H9 (cell line): ENCODE data around the gene CEP41. TPM values are rescaled to one million over a fixed set of nuclear protein-coding genes. Genes with fewer than 3 reads are reported as not detected.

ENCODE experiments used
- DNase-seq: peaks from one replicate; pipeline ENCODE4 v3.0.0-alpha.2; 2017
- H2AFZ ChIP-seq: one replicate; pipeline ENCODE4 v1.6.1; 2013; ENCODE audit warnings: mild to moderate bottlenecking, low read length, control low read depth, moderate library complexity
- H2AK5ac ChIP-seq: 2 replicates; pipeline ENCODE4 v1.6.1; 2013; ENCODE audit warnings: low read length, control low read depth, mixed read lengths; ENCODE audit not compliant: insufficient read length
- H2BK120ac ChIP-seq: one replicate; pipeline ENCODE4 v1.6.1; 2013; ENCODE audit warnings: low read depth, mild to moderate bottlenecking, low read length, control low read depth, inconsistent platforms; ENCODE audit not compliant: poor library complexity, severe bottlenecking
- H2BK12ac ChIP-seq: 2 replicates; pipeline ENCODE4 v1.6.1; 2013; ENCODE audit warnings: low read length, control low read depth, mixed read lengths, low read depth; ENCODE audit not compliant: insufficient read length
- H2BK15ac ChIP-seq: 2 replicates; pipeline ENCODE4 v1.6.1; 2013; ENCODE audit warnings: low read depth, low read length, control low read depth
- H2BK20ac ChIP-seq: one replicate; pipeline ENCODE4 v1.6.1; 2013; ENCODE audit warnings: low read depth, mild to moderate bottlenecking, low read length, control low read depth, inconsistent platforms; ENCODE audit not compliant: poor library complexity, severe bottlenecking
- H2BK5ac ChIP-seq: 2 replicates; pipeline ENCODE4 v1.6.1; 2013; ENCODE audit warnings: low read length, control low read depth, mixed read lengths; ENCODE audit not compliant: insufficient read length
- H3K14ac ChIP-seq: 2 replicates; pipeline ENCODE4 v1.6.1; 2013; ENCODE audit warnings: low read length, control low read depth; ENCODE audit not compliant: insufficient read depth
- H3K18ac ChIP-seq: 2 replicates; pipeline ENCODE4 v1.6.1; 2013; ENCODE audit warnings: low read depth, mild to moderate bottlenecking, mixed read lengths, low read length, control low read depth; ENCODE audit not compliant: insufficient read length
- H3K23ac ChIP-seq: 2 replicates; pipeline ENCODE4 v1.6.1; 2013; ENCODE audit warnings: low read length, control low read depth, mixed read lengths, low read depth; ENCODE audit not compliant: insufficient read length
- H3K23me2 ChIP-seq: 2 replicates; pipeline ENCODE4 v1.6.1; 2013; ENCODE audit warnings: low read depth, mild to moderate bottlenecking, mixed read lengths, low read length, control low read depth; ENCODE audit not compliant: insufficient read length, poor library complexity, severe bottlenecking
- H3K27ac ChIP-seq: 2 replicates; pipeline ENCODE4 v1.5.1; 2013; ENCODE audit warnings: low read length, control low read depth, mixed read lengths, low read depth; ENCODE audit not compliant: insufficient read length
- H3K27me3 ChIP-seq: 2 replicates; pipeline ENCODE4 v1.6.1; 2013; ENCODE audit warnings: low read length, control low read depth, inconsistent platforms; ENCODE audit not compliant: insufficient read depth
- H3K4ac ChIP-seq: 2 replicates; pipeline ENCODE4 v1.6.1; 2013; ENCODE audit warnings: low read depth, mild to moderate bottlenecking, control low read depth, inconsistent platforms, low read length, moderate library complexity
- H3K4me1 ChIP-seq: 2 replicates; pipeline ENCODE4 v1.6.1; 2013; ENCODE audit warnings: low read length, control low read depth, inconsistent platforms; ENCODE audit not compliant: insufficient read depth
- H3K4me2 ChIP-seq: 2 replicates; pipeline ENCODE4 v1.6.1; 2013; ENCODE audit warnings: low read length, control low read depth, mixed read lengths; ENCODE audit not compliant: insufficient read length, insufficient read depth
- H3K56ac ChIP-seq: 2 replicates; pipeline ENCODE4 v1.6.1; 2013; ENCODE audit warnings: low read depth, mild to moderate bottlenecking, mixed read lengths, low read length, control low read depth; ENCODE audit not compliant: insufficient read length
- H3K79me1 ChIP-seq: 2 replicates; pipeline ENCODE4 v1.6.1; 2013; ENCODE audit warnings: low read depth, mild to moderate bottlenecking, moderate library complexity, low read length, control low read depth, inconsistent platforms; ENCODE audit not compliant: insufficient read depth, poor library complexity, severe bottlenecking
- H3K79me2 ChIP-seq: 2 replicates; pipeline ENCODE4 v1.6.1; 2013; ENCODE audit warnings: low read length, control low read depth, inconsistent platforms; ENCODE audit not compliant: insufficient read depth
- H3K9ac ChIP-seq: 2 replicates; pipeline ENCODE4 v1.6.1; 2013; ENCODE audit warnings: low read length, control low read depth, mixed read lengths; ENCODE audit not compliant: insufficient read length; ENCODE audit errors: extremely low read depth
- H3K9me3 ChIP-seq: one replicate; pipeline ENCODE4 v1.6.1; 2013; ENCODE audit warnings: low read depth, low read length, inconsistent platforms; ENCODE audit not compliant: control insufficient read depth
- H3T11ph ChIP-seq: one replicate; pipeline ENCODE4 v1.6.1; 2013; ENCODE audit warnings: mild to moderate bottlenecking, low read length, control low read depth, inconsistent platforms
- H4K20me1 ChIP-seq: one replicate; pipeline ENCODE4 v1.6.1; 2013; ENCODE audit not compliant: control insufficient read depth, insufficient read length, insufficient read depth
- H4K5ac ChIP-seq: 2 replicates; pipeline ENCODE4 v1.6.1; 2013; ENCODE audit warnings: low read depth, mild to moderate bottlenecking, mixed read lengths, low read length, control low read depth; ENCODE audit not compliant: insufficient read length
- H4K8ac ChIP-seq: replicated peaks from 2 replicates; pipeline ENCODE4 v1.6.1; 2013; ENCODE audit warnings: low read length, control low read depth, mixed read lengths, low read depth; ENCODE audit not compliant: insufficient read length
- H4K91ac ChIP-seq: 2 replicates; pipeline ENCODE4 v1.6.1; 2013; ENCODE audit warnings: low read depth, mild to moderate bottlenecking, moderate library complexity, mixed read lengths, low read length, control low read depth; ENCODE audit not compliant: insufficient read length
- H3K27ac Mint-ChIP-seq, 3 experiments: 2 replicates in 2 of 3; 3 replicates in 1 of 3; pipeline ENCODE4 v1.8.0; 2020 to 2021; ENCODE audit warnings: mixed read lengths in 3 of 3, mild to moderate bottlenecking in 1 of 3, moderate library complexity in 1 of 3
- H3K27me3 Mint-ChIP-seq: 2 replicates; pipeline ENCODE4 v1.8.0; 2021; ENCODE audit warnings: low read depth, mild to moderate bottlenecking, moderate library complexity, mixed read lengths
- H3K36me3 Mint-ChIP-seq, 3 experiments: 2 replicates in 2 of 3; 3 replicates in 1 of 3; pipeline ENCODE4 v1.8.0; 2020 to 2021; ENCODE audit warnings: low read depth in 3 of 3, mixed read lengths in 3 of 3; ENCODE audit not compliant: insufficient read depth in 1 of 3
- H3K4me1 Mint-ChIP-seq, 2 experiments: 2 replicates each; pipeline ENCODE4 v1.8.0; 2020; ENCODE audit warnings: mixed read lengths in 2 of 2
- H3K4me3 Mint-ChIP-seq, 2 experiments: 2 replicates in 1 of 2; 3 replicates in 1 of 2; pipeline ENCODE4 v1.8.0; 2020 to 2021; ENCODE audit warnings: mild to moderate bottlenecking in 2 of 2, mixed read lengths in 2 of 2, moderate library complexity in 1 of 2
- H3K9me3 Mint-ChIP-seq, 2 experiments: 2 replicates in 1 of 2; 3 replicates in 1 of 2; pipeline ENCODE4 v1.8.0; 2020; ENCODE audit warnings: mild to moderate bottlenecking in 2 of 2, mixed read lengths in 2 of 2, moderate library complexity in 1 of 2
- WGBS: extraction: QIAGEN DNeasy Blood & Tissue Kit; methylation state at CpG from one replicate; pipeline ENCODE4 v1.1.7; 2013; ENCODE audit warnings: missing lambda C conversion rate, low lambda C conversion rate, mixed read lengths; ENCODE audit not compliant: insufficient read length; ENCODE audit errors: extremely low coverage; 5-methylcytosine and 5-hydroxymethylcytosine counted together
- total RNA-seq: library from RNA; stranded (reverse); gene quantifications from 2 replicates; pipeline ENCODE4 v1.2.1, GENCODE V29; 2021
- TF ChIP-seq, protein P1 (sequence below): fragments of 200-600 bp; sonication (generic); conservative IDR thresholded peaks from 3 replicates; pipeline ENCODE4 v1.8.0; 2021; ENCODE audit warnings: antibody characterized with exemption, mild to moderate bottlenecking

The CEP41 gene
- total RNA-seq, 1 experiment from 2014 or later, result 9.7 TPM

DNA sequence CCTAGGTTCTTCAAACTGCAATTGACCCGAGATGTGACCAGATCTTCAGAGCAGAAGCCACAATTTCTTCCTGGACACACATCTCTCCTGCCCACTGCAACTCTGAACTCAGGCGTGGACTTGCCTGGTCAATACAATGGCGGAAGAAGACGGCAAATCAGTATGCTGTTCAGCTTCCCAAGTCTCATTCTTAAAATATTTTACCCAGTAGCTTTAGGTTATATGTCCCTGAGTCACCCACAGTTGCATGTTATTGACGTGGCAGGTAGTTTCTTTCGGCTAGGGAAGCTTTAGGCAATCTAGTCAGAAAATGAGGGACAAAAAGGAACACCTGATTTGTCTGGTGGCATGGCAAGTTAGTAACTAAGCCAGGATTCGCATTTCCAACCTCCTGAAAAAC lies 22.5 kb downstream of the CEP41 start:
- Histone ChIP-seq H3K9ac (no peak overlapping the region), H2BK12ac (no peak overlapping the region), H3T11ph (no peak overlapping the region), H2AFZ (no peak overlapping the region), H3K56ac (no peak overlapping the region), H3K4me1 (no peaks in the 10 kb centered on the region), H3K4me2 (no peak overlapping the region), H2BK120ac (no peak overlapping the region), H2BK15ac (no peak overlapping the region), H3K27ac (no peak overlapping the region), H3K9me3 (no peaks in the 10 kb centered on the region), H2AK5ac (no peak overlapping the region), H4K8ac (no peak overlapping the region), H3K23me2 (no peaks in the 10 kb centered on the region), H3K27me3 (no peaks in the 10 kb centered on the region), H2BK20ac (no peak overlapping the region), H2BK5ac (no peak overlapping the region), H3K79me1 (no peaks in the 10 kb centered on the region), H3K4ac (no peak overlapping the region), H4K20me1 (no peaks in the 10 kb centered on the region), H3K18ac (no peak overlapping the region), H4K5ac (no peak overlapping the region), H4K91ac (no peak overlapping the region), H3K79me2 (no peaks in the 10 kb centered on the region), H3K14ac (no peak overlapping the region), H3K23ac (no peak overlapping the region)
- H3K27ac Mint-ChIP-seq, result no peak overlapping the region
- no peak overlapping the region for H3K4me3 Mint-ChIP-seq
- no CpG with 5 or more reads among the region's 7 CpGs for WGBS
- no peak for DNase-seq
- no peaks in the 10 kb centered on the region for H3K36me3 Mint-ChIP-seq
- TF ChIP-seq, protein P1, sequence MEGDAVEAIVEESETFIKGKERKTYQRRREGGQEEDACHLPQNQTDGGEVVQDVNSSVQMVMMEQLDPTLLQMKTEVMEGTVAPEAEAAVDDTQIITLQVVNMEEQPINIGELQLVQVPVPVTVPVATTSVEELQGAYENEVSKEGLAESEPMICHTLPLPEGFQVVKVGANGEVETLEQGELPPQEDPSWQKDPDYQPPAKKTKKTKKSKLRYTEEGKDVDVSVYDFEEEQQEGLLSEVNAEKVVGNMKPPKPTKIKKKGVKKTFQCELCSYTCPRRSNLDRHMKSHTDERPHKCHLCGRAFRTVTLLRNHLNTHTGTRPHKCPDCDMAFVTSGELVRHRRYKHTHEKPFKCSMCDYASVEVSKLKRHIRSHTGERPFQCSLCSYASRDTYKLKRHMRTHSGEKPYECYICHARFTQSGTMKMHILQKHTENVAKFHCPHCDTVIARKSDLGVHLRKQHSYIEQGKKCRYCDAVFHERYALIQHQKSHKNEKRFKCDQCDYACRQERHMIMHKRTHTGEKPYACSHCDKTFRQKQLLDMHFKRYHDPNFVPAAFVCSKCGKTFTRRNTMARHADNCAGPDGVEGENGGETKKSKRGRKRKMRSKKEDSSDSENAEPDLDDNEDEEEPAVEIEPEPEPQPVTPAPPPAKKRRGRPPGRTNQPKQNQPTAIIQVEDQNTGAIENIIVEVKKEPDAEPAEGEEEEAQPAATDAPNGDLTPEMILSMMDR, result no peak
- no peaks in the 10 kb centered on the region for H3K27me3 Mint-ChIP-seq
- no peaks in the 10 kb centered on the region for H3K9me3 Mint-ChIP-seq
- peaks cover 20 to 38% of the 10 kb centered on the region in 2 experiments for H3K4me1 Mint-ChIP-seq
